Measurements from ENCODE around the gene BCL11A. TPM values are rescaled to one million over a fixed set of nuclear protein-coding genes. Genes with fewer than 3 reads are reported as not detected.
A peak's percentile ranks its signal among the peaks of the same experiment; 100 is the strongest.

The BCL11A gene
- total and polyA plus RNA-seq, 8 donors = 1.2 to 27.4 (median 16.3) TPM

DNA sequence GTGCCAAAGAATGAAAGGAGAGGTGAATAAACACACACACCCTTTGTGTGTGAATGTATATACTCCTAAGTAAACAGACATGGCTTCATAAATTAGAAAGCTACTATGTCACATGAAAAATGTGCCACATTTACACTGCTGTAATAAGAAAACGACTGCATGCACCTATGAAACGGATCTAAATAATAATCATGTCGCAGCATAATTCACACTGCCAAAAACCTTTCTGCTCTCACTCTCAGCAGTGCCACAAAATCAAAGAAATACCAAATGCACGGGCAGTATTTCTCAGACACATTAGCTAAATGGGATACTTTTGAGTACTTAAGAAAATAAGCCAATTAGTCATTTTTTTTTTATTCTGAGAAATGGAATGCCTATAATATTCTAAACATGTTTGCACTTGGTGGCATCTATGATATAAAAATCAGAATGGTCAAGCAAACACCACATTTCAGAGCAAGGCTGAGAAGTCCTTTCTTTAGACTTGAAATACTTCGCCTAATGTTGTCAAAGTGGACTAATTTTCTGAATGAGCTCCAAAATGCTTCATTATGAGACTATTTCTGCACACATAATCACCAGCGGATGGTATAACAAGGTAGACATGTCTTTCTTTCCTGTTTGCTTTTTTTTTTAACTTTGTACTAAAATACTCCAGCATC is 6.6 kb downstream of the BCL11A start:
- DNase-seq = peak in 1 of 2 donors; percentile 40
- Histone ChIP-seq H3K9me3 (no peaks in the 10 kb centered on the region), H3K36me3 (no peaks in the 10 kb centered on the region), H3K27ac (peak overlapping the region in 2 of 5 donors; percentile 15 to 76), H3K4me1 (peaks cover 14 to 60% (median 40%) of the 10 kb centered on the region in 4 donors), H3K4me3 (no peak overlapping the region), H3K27me3 (peaks cover 6 to 56% (median 30%) of the 10 kb centered on the region in 3 donors)
- WGBS, 5 donors = 54 to 62% (median 57%) methylated on average over 6 of the region's 6 CpGs
- intact Hi-C loops (cut with DNase I; ENCODE audit: low total_unique reads) = no loop called here
- TF ChIP-seq POLR2A (IDR thresholded peaks at IDR 0.05) (no peak), EP300 (IDR thresholded peaks at IDR 0.05) (no peak), POLR2AphosphoS5 (IDR thresholded peaks at IDR 0.05) (no peak), CTCF (IDR thresholded peaks at IDR 0.05) (no peak)

GRCh38 chr2:60544954-60545560 is 8.4 kb downstream of the BCL11A start:
- intact Hi-C loops (cut with DNase I; ENCODE audit: low total_unique reads) = no loop called here
- Histone ChIP-seq H3K27me3 (peaks cover 0 to 38% (median 14%) of the 10 kb centered on the region in 3 donors), H3K36me3 (no peaks in the 10 kb centered on the region), H3K4me3 (no peak overlapping the region), H3K4me1 (peaks cover 0 to 41% (median 26%) of the 10 kb centered on the region in 4 donors), H3K9me3 (no peaks in the 10 kb centered on the region), H3K27ac (peak overlapping the region in 3 of 5 donors; percentile 16 to 76 (median 36))
- WGBS, 5 donors = 48 to 60% (median 56%) methylated on average over 9 of the region's 9 CpGs
- DNase-seq = no peak
- TF ChIP-seq POLR2AphosphoS5 (IDR thresholded peaks at IDR 0.05) = no peak
- no peak for TF ChIP-seq EP300 (IDR thresholded peaks at IDR 0.05)
- TF ChIP-seq POLR2A (IDR thresholded peaks at IDR 0.05) = no peak
- TF ChIP-seq CTCF (IDR thresholded peaks at IDR 0.05) = no peak

DNA sequence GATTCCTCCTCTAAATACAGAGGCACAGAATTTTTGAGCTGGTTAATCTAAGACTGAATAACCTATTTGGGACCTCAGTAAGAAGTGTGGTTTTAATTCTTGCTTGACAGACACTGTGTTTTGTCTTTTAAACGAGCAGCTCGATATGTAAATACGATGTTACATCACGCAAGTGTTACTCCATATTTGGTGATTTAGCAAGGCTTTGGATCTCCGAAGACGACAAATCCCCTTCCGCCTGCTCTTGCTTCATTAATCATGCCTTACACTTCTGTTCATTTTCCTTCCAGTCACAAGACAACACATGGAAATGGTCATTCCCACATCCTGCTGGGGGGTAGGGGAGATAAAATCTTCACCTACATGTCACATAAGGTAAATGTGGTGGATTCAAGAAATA is 9.4 kb downstream of the BCL11A start:
- intact Hi-C loops (cut with DNase I; ENCODE audit: low total_unique reads) = no loop called here
- Histone ChIP-seq H3K4me3 (no peak overlapping the region), H3K9me3 (no peaks in the 10 kb centered on the region), H3K27ac (peak overlapping the region in 3 of 5 donors; percentile 11 to 76 (median 36)), H3K27me3 (peaks cover 0 to 28% (median 4%) of the 10 kb centered on the region in 3 donors), H3K4me1 (peaks cover 3 to 36% (median 21%) of the 10 kb centered on the region in 4 donors), H3K36me3 (no peaks in the 10 kb centered on the region)
- 59 to 90% (median 82%) methylated on average over 7 of the region's 7 CpGs for WGBS, 5 donors
- peak in 1 of 2 donors; percentile 57 for DNase-seq
- TF ChIP-seq EP300 (IDR thresholded peaks at IDR 0.05) (no peak), POLR2AphosphoS5 (IDR thresholded peaks at IDR 0.05) (peak in 2 of 3 donors; percentile 9 to 57)

DNA sequence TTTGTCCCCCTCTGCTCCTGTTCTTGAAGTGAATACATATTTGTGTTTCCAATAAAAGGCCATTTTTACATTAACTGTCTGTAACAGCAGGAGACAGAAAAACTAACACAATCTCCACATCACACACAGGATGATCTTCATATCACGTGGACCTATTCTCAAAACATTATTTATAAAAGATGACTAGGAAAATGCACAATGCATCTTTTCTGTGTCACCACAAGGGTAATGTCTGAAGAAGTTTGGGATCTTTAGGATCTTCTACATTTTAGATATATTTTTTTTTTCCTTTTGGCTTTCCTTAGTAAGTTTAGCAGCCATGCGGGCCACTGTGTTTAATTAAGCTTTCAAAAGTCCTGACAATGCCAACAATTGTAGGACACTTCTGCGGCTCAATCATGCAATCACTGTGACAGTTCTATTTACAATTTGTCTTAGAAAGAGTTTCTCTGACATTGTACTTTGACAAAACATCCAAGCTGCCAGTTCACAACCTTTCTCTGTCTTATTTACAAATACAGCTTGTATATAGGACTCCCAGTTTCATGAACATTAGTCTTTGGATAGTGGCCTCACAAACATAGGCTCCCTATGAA is 12.3 kb downstream of the BCL11A start:
- Histone ChIP-seq H3K27me3 (peaks cover 0 to 22% (median 0%) of the 10 kb centered on the region in 3 donors), H3K9me3 (no peaks in the 10 kb centered on the region), H3K4me3 (no peak overlapping the region), H3K27ac (no peak overlapping the region), H3K4me1 (peaks cover 8 to 38% (median 25%) of the 10 kb centered on the region in 4 donors), H3K36me3 (no peaks in the 10 kb centered on the region)
- intact Hi-C loops (cut with DNase I; ENCODE audit: low total_unique reads) = no loop called here
- WGBS, 5 donors = 50 to 61% (median 52%) methylated on average over 3 of the region's 3 CpGs
- no peak for DNase-seq
- TF ChIP-seq CTCF (IDR thresholded peaks at IDR 0.05) (no peak), POLR2AphosphoS5 (IDR thresholded peaks at IDR 0.05) (no peak), POLR2A (IDR thresholded peaks at IDR 0.05) (no peak)
